Midbrain (tissue), 1 donor: ENCODE measurements around the gene MYL4.
"Not testable (repeated sequence)": the region's sequence is repeated elsewhere in the genome, so short reads cannot be mapped to it uniquely, and the experiment has no call there.

Experiments
- DNase-seq: peaks from one replicate; lab custom pipeline; 2025; lab: John Stamatoyannopoulos, UW

The MYL4 gene

GRCh38 chr17:47221154-47221553 is 12.0 kb downstream of the MYL4 start:
- DNase-seq, result no peak

GRCh38 chr17:47222047-47222446 is 12.9 kb downstream of the MYL4 start:
- no peak for DNase-seq

GRCh38 chr17:47223007-47223406 is 13.9 kb downstream of the MYL4 start:
- DNase-seq, result no peak

- no peak for DNase-seq
Observed at GRCh38 chr17:47223460-47223859, 14.3 kb downstream of the MYL4 start.

- DNase-seq, result not testable (repeated sequence)
Observed at GRCh38 chr17:47224077-47224476, 14.9 kb downstream of the MYL4 start.

- no peak for DNase-seq
Observed at GRCh38 chr17:47224966-47225365, 15.8 kb downstream of the MYL4 start.

- peak; percentile 2 for DNase-seq
Observed at GRCh38 chr17:47225436-47225858, 16.3 kb downstream of the MYL4 start.

- no peak for DNase-seq
Observed at GRCh38 chr17:47225911-47226688, 17.0 kb downstream of the MYL4 start.

- DNase-seq, result no peak
Observed at GRCh38 chr17:47227862-47228261, 18.7 kb downstream of the MYL4 start.

- peak; percentile 75 for DNase-seq
Observed at GRCh38 chr17:47229535-47230443, 20.6 kb downstream of the MYL4 start.

GRCh38 chr17:47230864-47231263 is 21.7 kb downstream of the MYL4 start:
- DNase-seq, result no peak

- DNase-seq, result no peak
Observed at GRCh38 chr17:47231334-47231733, 22.2 kb downstream of the MYL4 start.

GRCh38 chr17:47231866-47232265 is 22.7 kb downstream of the MYL4 start:
- DNase-seq, result no peak

- no peak for DNase-seq
Observed at GRCh38 chr17:47232465-47232864, 23.3 kb downstream of the MYL4 start.

GRCh38 chr17:47235506-47235905 is 26.4 kb downstream of the MYL4 start:
- DNase-seq, result no peak

- no peak for DNase-seq
Observed at GRCh38 chr17:47235923-47236322, 26.8 kb downstream of the MYL4 start.

- DNase-seq, result no peak
Observed at GRCh38 chr17:47237841-47238240, 28.7 kb downstream of the MYL4 start.

- DNase-seq, result no peak
Observed at GRCh38 chr17:47238321-47239010, 29.3 kb downstream of the MYL4 start.

- DNase-seq, result no peak
Observed at GRCh38 chr17:47239619-47239966, 30.4 kb downstream of the MYL4 start.

- peak; percentile 46 for DNase-seq
Observed at GRCh38 chr17:47239967-47240651, 31.0 kb downstream of the MYL4 start.

GRCh38 chr17:47240806-47241205 is 31.7 kb downstream of the MYL4 start:
- DNase-seq, result peak; percentile 3

- no peak for DNase-seq
Observed at GRCh38 chr17:47242648-47243047, 33.5 kb downstream of the MYL4 start.
